HepG2 (cell line): Measurements from ENCODE around the gene CRK. TPM values are rescaled to one million over a fixed set of nuclear protein-coding genes. Genes with fewer than 3 reads are reported as not detected.

Experiments used
- CENPX ChIP-seq: sonication (generic); formaldehyde crosslinking; IDR thresholded peaks from 2 replicates; pipeline ENCODE4 v1.9.0; 2021; ENCODE audit warnings: mild to moderate bottlenecking, missing genetic modification reagents, moderate library complexity
- ELF3 ChIP-seq: IDR thresholded peaks from 2 replicates; pipeline ENCODE4 v1.6.1; 2016; ENCODE audit warnings: missing genetic modification reagents, missing compliant biosample characterization
- FOXP1 ChIP-seq, 2 experiments: fragments of 450-650 bp in 1 of 2; IDR thresholded peaks; 2 replicates each; pipeline ENCODE4 v1.6.1; 2017 to 2018; ENCODE audit warnings: antibody characterized with exemption in 1 of 2
- FOXP4 ChIP-seq: sonication (generic); formaldehyde crosslinking; IDR thresholded peaks from 2 replicates; pipeline ENCODE4 v1.4.0; 2020; ENCODE audit warnings: missing genetic modification reagents
- HNRNPH1 ChIP-seq: fragments of 200-400 bp; formaldehyde crosslinking; optimal IDR thresholded peaks from 2 replicates; pipeline ENCODE3; 2017; ENCODE audit warnings: mild to moderate bottlenecking, low read depth, low read length
- HOMEZ ChIP-seq: IDR thresholded peaks from 2 replicates; pipeline ENCODE4 v1.6.1; 2016; ENCODE audit warnings: low read depth
- HOXD1 ChIP-seq: sonication (generic); formaldehyde crosslinking; IDR thresholded peaks from 2 replicates; pipeline ENCODE4 v1.5.0; 2020; ENCODE audit warnings: missing genetic modification reagents
- IKZF1 ChIP-seq: fragments of 450-650 bp; IDR thresholded peaks from 2 replicates; pipeline ENCODE4 v1.7.1; 2016
- JUN ChIP-seq: sonication (generic); formaldehyde crosslinking; IDR thresholded peaks from 2 replicates; pipeline ENCODE4 v1.4.0; 2020; ENCODE audit warnings: mild to moderate bottlenecking, missing genetic modification reagents
- JUND ChIP-seq: sonication (generic); formaldehyde crosslinking; IDR thresholded peaks from 2 replicates; pipeline ENCODE4 v1.8.0; 2022; ENCODE audit warnings: mild to moderate bottlenecking, missing genetic modification reagents
- NFE2 ChIP-seq: sonication (generic); formaldehyde crosslinking; IDR thresholded peaks from 2 replicates; pipeline ENCODE4 v1.4.0; 2020; ENCODE audit warnings: missing genetic modification reagents
- NFRKB ChIP-seq: fragments of 450-650 bp; IDR thresholded peaks from 2 replicates; pipeline ENCODE4 v1.6.1; 2017
- NR2F1 ChIP-seq, 2 experiments: fragments of 450-650 bp in 1 of 2; formaldehyde crosslinking in 1 of 2; IDR thresholded peaks; 2 replicates each; pipeline versions ENCODE4 v1.5.0 to v1.6.1; 2016 to 2020; ENCODE audit warnings: mild to moderate bottlenecking in 1 of 2, missing compliant biosample characterization in 1 of 2, missing genetic modification reagents in 1 of 2, moderate library complexity in 1 of 2
- POLR2A ChIP-seq, 2 experiments: IDR thresholded peaks; 2 replicates each; pipeline ENCODE4 v1.6.1; 2011; ENCODE audit warnings: low read depth in 2 of 2, low read length in 2 of 2, mild to moderate bottlenecking in 1 of 2, moderate library complexity in 1 of 2; ENCODE audit not compliant: insufficient read depth in 1 of 2
- ZNF142 ChIP-seq: sonication (generic); formaldehyde crosslinking; IDR thresholded peaks from 2 replicates; pipeline ENCODE4 v1.4.0; 2020; ENCODE audit warnings: missing genetic modification reagents
- ZNF225 ChIP-seq: sonication (generic); formaldehyde crosslinking; IDR thresholded peaks from 2 replicates; pipeline ENCODE4 v1.4.0; 2020; ENCODE audit warnings: mild to moderate bottlenecking, missing genetic modification reagents
- ZNF234 ChIP-seq: sonication (generic); formaldehyde crosslinking; conservative IDR thresholded peaks from 2 replicates; pipeline ENCODE4 v1.5.1; 2020; ENCODE audit warnings: mild to moderate bottlenecking, missing genetic modification reagents
- ZNF251 ChIP-seq: sonication (generic); formaldehyde crosslinking; IDR thresholded peaks from 2 replicates; pipeline ENCODE4 v1.9.0; 2021; ENCODE audit warnings: mild to moderate bottlenecking, missing genetic modification reagents
- ZNF256 ChIP-seq: sonication (generic); formaldehyde crosslinking; conservative IDR thresholded peaks from 2 replicates; pipeline ENCODE4 v1.4.0; 2020; ENCODE audit warnings: missing genetic modification reagents
- ZNF543 ChIP-seq: sonication (generic); formaldehyde crosslinking; IDR thresholded peaks from 2 replicates; pipeline ENCODE4 v1.4.0; 2020; ENCODE audit warnings: mild to moderate bottlenecking, missing genetic modification reagents
- ZNF556 ChIP-seq: sonication (generic); formaldehyde crosslinking; IDR thresholded peaks from 2 replicates; pipeline ENCODE4 v1.4.0; 2020; ENCODE audit warnings: mild to moderate bottlenecking, missing genetic modification reagents, borderline replicate concordance
- ZNF670 ChIP-seq: sonication (generic); formaldehyde crosslinking; IDR thresholded peaks from 2 replicates; pipeline ENCODE4 v1.8.0; 2022; ENCODE audit warnings: mild to moderate bottlenecking, missing genetic modification reagents, borderline replicate concordance
- polyA plus RNA-seq, 8 experiments: library from polyadenylated mRNA; depleted of rRNA in 3 of 8; stranded (reverse) in 7 of 8; unstranded in 1 of 8; fragments of >200 nt; fragmentation: Illumina TruSeq in 4 of 8; extraction: Trizol in 4 of 8; gene quantifications; 2 replicates each; pipeline versions ENCODE4 v1.2.1 to v1.2.3, GENCODE V29; 2011 to 2016; ENCODE audit warnings: low read depth in 4 of 8, missing spikeins in 1 of 8, mixed read lengths in 1 of 8; ENCODE audit not compliant: insufficient read depth in 1 of 8
- total RNA-seq, 5 experiments: library from RNA; depleted of rRNA; stranded (reverse); fragments of >200 nt; fragmentation: Illumina TruSeq; extraction: Trizol; gene quantifications; 2 replicates each; pipeline ENCODE4 v1.2.3, GENCODE V29; 2016; ENCODE audit warnings: low read depth in 1 of 5

Gene CRK
- total and polyA plus RNA-seq, 2 of the 13 experiments (the other 11 are each of a cell fraction or from before 2014, with no cell fraction given): 47.4 to 54.2 TPM

GRCh38 chr17:1399679-1400512 lies 56.1 kb downstream of the CRK start, which contains the start of gene YWHAE (continued):
- no peak; the same call in 1 of the 2 replicates for TF ChIP-seq FOXP4 (CRISPR knock-in tag)
- no peak for TF ChIP-seq ZNF142 (CRISPR knock-in tag)
- no peak for TF ChIP-seq JUND (CRISPR knock-in tag)
- TF ChIP-seq ZNF256 (CRISPR knock-in tag): no peak
- TF ChIP-seq HOXD1 (CRISPR knock-in tag): peak; percentile 25; the same call in 1 of the 2 replicates
- TF ChIP-seq ZNF670: peak; percentile 66; the same call in 1 of the 2 replicates
- TF ChIP-seq CENPX (CRISPR knock-in tag): no peak
- no peak for TF ChIP-seq NR2F1 (CRISPR knock-in tag; IDR thresholded peaks at IDR 0.05)
- TF ChIP-seq IKZF1: no peak
- no peak for TF ChIP-seq JUN (CRISPR knock-in tag)
- TF ChIP-seq ELF3: peak; percentile 78
- peak; percentile 95 for TF ChIP-seq NFRKB
- TF ChIP-seq ZNF225 (CRISPR knock-in tag): peak; percentile 55; the same call in 1 of the 2 replicates
- no peak for TF ChIP-seq HNRNPH1
- TF ChIP-seq ZNF543 (CRISPR knock-in tag): peak; percentile 81; the same call in 1 of the 2 replicates
- no peak for TF ChIP-seq FOXP1 (IDR thresholded peaks at IDR 0.05)
- TF ChIP-seq FOXP1 (CRISPR knock-in tag; IDR thresholded peaks at IDR 0.05): no peak
- TF ChIP-seq POLR2A (IDR thresholded peaks at IDR 0.05; ENCODE audit: insufficient read depth in 1 of 2, low read depth in 2 of 2, low read length in 2 of 2): peak; percentile 90 to 96
- TF ChIP-seq NFE2 (CRISPR knock-in tag): no peak
- peak; percentile 90 for TF ChIP-seq ZNF556 (CRISPR knock-in tag)
- TF ChIP-seq ZNF234 (CRISPR knock-in tag): no peak; the same call in 1 of the 2 replicates
- 0 out of 2 replicates have a peak, but pooled peaks have one; percentile 48 for TF ChIP-seq ZNF251 (CRISPR knock-in tag)
- TF ChIP-seq HOMEZ (CRISPR knock-in tag): no peak
